Articular chondrocyte of knee joint (primary cell): ENCODE measurements around the gene PHOSPHO2. TPM values are rescaled to one million over a fixed set of nuclear protein-coding genes. Genes with fewer than 3 reads are reported as not detected.

Experiments
- small RNA-seq: library from RNA; depleted of rRNA; stranded (forward); fragments of <200 nt; gene quantifications from one replicate; pipeline ENCODE3, GENCODE V24; 2012
- total RNA-seq: library from RNA; depleted of rRNA; stranded (reverse); fragments of >200 nt; gene quantifications from 2 replicates; pipeline ENCODE4 v1.2.3, GENCODE V29; 2012

Gene PHOSPHO2, protein sequence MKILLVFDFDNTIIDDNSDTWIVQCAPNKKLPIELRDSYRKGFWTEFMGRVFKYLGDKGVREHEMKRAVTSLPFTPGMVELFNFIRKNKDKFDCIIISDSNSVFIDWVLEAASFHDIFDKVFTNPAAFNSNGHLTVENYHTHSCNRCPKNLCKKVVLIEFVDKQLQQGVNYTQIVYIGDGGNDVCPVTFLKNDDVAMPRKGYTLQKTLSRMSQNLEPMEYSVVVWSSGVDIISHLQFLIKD
- 8.9 and 11.2 TPM in 2 replicates for total RNA-seq

DNA sequence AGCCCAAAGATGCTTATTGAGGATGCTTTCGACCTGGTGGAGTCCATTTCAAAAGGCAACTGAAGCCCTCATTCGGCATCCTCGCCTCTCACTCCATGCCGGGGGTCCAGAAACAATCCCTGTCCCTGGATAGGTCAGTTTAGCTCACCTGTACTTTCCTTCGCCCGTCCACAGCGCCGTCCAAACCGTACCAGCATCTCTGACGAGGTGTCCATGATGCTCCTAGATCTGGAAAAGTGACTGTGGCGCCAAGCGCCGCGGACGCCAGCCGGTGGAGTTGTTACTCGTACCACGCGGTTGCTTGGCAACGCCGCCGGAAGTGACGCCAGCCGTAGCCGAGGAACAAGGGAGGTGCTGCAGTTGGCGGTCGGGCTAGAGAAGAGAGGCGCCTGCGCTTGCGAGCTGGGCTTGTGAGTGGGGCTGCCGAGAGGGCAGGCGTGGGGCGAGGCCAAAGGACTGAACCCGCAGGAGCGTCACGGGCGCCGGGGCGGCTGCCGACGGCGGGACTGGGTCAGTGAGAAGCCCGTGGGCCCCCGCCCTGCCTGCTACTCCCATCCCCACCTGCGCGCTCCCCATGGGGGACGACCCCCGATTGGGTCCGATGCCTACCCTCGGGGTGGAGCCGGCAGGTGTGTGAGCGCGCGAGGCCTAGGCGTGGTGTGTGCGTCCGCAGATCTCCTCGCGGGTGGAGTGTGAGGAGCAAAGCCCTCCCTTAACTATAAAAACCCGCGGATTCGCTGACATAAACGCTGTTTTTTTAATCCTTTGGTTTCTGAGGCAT, at the start of gene PHOSPHO2, which contains the start of gene CFAP210:
Gene PHOSPHO2, plus strand, starts transcription at position 357 of the 781 bp plus-strand sequence. CDS start 6,503 bp downstream, outside the sequence.
Gene CFAP210, minus strand, starts transcription at position 293 of the 781 bp plus-strand sequence. Its CDS starts 78 bp downstream, at position 215.

Small RNA genes lying within 50 kb of the gene (small RNA-seq; reads per million reads assigned to genes)
- gene RF00432 = not detected

Other genes starting within 250 kb of the PHOSPHO2 start
- gene BBS5, start 215.0 kb upstream of the PHOSPHO2 start, total RNA-seq = 8.5 and 9.0 TPM in 2 replicates
- gene KLHL41, start 184.8 kb upstream of the PHOSPHO2 start, total RNA-seq = 0.54 and 0.91 TPM in 2 replicates
- gene FASTKD1, start 120.6 kb upstream of the PHOSPHO2 start, total RNA-seq = 21.4 and 32.3 TPM in 2 replicates
- gene PPIG, start 110.1 kb upstream of the PHOSPHO2 start, total RNA-seq = 41.0 and 46.3 TPM in 2 replicates
- gene CFAP210, start 64 bp upstream of the PHOSPHO2 start, total RNA-seq = 0.11 and 0.26 TPM in 2 replicates
- 2.5 and 3.8 TPM in 2 replicates for gene KLHL23, start 39.4 kb downstream of the PHOSPHO2 start, total RNA-seq
- gene SSB, start 104.4 kb downstream of the PHOSPHO2 start, total RNA-seq = 154 and 171 TPM in 2 replicates
- 64.0 and 69.6 TPM in 2 replicates for gene METTL5, start 130.4 kb downstream of the PHOSPHO2 start, total RNA-seq
- gene UBR3, start 133.0 kb downstream of the PHOSPHO2 start, total RNA-seq = 81.1 and 87.3 TPM in 2 replicates